HPDE6-E6E7 (cell line): Measurements from ENCODE around the gene PTPRA.
"Not testable (repeated sequence)": the region's sequence is repeated elsewhere in the genome, so short reads cannot be mapped to it uniquely, and the experiment has no call there.

Source experiments
- DNase-seq: peaks from one replicate; pipeline ENCODE4 v3.0.0; 2011; ENCODE audit warnings: missing footprints; ENCODE audit errors: extremely low spot score

PTPRA gene

DNA sequence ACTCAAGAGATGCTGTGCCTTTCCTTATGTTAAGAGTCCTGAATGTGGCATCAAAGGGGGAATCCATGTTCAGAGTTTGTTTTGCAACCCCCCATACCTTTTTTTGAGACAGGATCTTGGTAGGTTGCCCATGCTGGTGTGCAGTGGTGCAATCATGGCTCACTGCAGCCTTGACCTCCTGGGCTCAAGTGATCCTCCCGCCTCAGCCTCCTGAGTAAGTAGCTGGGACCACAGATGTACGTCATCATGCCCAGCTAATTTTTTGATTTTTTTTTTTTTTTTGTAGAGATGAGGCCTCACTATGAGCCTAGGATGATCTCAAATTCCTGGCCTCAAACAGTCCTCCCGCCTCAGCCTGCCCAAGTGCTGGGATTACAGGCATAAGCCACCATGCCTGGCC is 16.5 kb downstream of the PTPRA start:
- no peak for DNase-seq

DNA sequence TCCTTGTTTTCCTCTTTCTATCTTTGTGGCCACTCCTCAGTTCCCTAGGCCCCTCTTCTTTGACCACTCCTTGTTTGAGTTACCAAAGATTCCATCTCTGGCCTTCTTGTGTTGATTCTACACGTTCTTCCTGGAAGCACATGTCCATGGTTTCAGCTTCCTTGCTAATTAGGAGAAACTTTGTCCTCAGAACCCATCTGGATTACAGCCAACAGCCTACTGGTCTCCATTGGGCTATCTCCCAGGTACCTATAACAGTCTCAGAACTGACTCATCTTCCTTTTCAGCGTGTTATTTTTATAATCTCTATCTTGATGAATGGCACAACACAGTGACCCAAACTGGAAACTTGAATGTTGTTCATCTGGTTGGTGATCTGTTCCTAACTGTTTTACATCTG is 17.5 kb downstream of the PTPRA start:
- peak; percentile 60 for DNase-seq

DNA sequence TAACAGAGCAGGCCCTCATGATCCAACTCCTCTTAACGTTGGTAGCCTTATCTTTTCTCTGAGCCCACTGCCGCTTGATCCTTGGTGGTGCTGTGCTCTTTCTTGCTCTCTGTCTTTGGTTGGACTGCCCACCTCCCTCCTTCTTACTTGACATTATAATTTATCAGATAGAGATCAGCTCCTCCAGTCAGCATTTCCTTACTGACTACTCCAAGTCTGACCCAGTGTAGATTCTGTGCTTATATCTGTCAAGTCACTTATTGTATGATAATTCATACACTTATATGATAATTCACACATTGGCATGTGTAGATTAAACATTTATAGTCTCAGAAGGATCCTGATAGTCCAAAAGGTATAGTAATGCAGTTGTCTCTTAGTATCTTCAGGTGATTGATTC is 18.1 kb downstream of the PTPRA start:
- DNase-seq: no peak

DNA sequence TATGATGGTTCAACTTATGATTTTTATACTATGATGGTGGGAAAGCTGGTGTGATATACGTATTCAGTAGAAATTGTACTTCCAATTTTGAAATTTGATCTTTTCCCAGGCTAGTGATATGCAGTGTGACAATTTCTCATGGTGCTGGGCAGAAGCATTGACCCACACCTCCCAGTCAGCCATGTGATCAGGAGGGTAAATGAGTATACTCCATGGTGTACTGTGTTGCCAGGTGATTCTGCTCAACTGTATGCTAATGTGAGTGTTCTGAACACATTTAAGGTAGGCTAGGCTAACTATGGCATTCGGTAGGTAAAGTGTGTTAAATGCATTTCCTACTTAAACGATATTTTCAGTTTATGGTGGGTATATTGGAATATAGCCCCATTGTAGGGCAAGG is 19.1 kb downstream of the PTPRA start:
- no peak for DNase-seq

DNA sequence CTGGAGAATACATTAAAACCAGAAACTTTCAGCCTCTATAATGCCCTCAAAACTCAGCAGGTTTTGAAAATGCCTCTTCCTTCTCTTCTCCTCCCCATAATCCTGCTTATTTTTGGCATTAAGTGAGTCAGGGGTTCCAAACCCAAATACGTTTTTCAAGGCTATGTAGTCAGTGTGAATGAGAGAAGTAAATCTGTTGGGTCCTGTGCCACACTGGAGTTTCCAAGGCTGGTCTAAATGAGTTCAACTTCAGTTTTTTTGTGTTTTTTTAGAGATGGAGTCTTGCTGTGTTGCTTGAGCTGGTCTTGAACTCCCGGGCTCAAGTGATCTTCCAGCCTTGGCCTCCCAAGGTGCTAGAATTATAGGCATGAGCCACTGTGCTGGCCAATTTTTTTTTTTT is 20.9 kb downstream of the PTPRA start:
- no peak for DNase-seq

DNA sequence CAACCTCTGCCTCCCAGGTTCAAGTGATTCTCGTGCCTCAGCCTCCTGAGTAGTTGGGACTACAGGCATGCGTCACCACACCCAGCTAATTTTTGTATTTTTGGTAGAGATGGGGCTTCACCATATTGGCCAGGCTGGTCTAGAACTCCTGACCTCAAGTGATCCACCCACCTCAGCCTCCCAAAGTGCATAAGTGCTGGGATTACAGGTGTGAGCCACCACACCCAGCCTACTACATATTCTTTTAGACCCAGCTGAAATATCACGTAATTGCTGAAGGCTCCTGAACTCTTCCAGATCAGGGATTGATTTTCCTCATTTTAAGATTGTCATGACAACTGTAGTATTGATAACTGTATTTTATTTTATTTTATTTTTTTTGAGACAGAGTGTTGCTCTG is 21.9 kb downstream of the PTPRA start:
- DNase-seq: not testable (repeated sequence)

DNA sequence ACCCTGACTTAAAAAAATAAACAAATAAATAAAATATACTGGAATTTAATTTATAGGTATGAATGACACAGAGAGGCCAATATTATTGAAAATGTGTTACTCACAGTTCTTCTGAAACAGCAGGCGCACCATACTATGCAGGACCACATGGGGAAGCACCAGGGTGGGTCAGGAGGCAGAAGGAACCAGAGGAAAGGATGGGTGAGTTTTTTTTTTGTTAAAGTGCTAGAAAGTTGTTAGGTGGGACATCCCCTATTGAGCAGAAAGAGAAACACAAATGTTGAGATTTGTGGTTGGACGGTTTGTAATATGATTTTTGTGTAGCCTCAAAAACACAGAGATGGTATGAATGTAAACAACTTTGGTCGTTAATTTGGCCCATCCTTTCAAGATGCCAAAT is 26.0 kb downstream of the PTPRA start:
- no peak for DNase-seq

DNA sequence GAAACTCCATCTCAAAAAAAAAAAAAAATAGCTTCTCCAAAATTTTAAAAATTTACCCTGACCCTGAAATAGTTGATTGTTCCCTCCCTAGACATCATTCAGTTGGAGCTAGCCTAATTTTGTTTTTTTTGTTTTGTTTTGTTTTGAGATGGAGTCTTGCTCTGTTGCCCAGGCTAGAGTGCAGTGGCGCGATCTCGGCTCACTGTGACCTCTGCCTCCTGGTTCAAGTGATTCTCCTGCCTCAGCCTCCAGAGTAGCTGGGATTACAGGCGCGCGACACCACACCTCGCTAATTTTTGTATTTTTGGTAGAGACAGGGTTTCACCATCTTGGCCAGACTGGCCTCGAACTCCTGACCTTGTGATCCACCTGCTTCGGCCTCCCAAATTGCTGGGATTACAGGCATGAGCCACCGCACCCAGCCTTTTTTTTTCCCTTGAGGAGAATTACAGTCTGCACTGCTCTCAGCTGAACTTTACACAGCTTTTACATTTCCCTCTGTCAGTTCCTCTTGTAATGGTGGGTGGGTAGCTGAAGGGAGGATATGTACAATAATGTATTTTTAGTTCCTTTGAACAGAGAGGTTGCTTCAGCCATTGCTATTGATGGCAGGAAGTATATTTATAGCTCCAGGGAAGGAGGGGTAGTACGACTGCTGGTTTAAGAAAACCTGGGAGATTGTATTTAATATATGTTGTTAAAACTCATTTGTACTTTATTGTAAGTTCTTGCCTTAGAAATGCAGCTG is 27.7 kb downstream of the PTPRA start:
- no peak for DNase-seq

DNA sequence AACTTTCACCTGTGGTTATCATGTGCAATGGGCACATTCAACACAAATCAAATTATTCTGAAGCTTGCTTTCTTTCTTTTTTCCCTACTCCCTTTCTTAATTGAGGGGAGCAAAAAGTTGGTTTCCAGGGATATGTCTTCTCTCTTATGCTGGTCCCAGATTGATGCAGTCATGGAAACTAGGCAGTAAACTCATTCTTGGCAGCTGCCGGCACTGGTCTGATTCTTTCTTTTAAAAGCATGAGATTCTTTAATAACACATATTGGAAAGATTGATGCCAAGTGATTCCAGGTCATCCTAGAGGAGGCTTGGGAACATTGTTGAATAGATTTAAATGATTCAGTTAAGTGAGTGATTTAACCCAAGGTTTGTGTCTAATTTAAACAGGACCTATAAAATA is 29.0 kb downstream of the PTPRA start:
- no peak for DNase-seq

DNA sequence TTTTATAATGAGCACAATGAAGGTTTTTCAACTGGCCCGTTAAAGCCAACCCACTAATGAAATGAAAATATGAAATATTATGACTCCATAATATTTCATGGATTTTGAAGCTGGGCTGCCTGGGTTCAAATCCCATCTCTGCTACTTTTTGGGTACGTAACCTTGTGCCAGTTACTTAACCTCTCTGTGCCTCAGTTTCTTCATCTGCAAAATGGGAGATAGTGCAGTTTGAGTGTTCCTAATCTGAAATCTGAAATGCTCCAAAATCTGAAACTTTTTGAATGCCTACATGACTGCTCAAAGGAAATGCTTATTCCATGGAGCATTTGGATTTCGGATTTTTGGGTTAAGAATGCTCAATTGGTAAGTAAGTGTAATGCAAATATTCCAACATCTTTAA is 29.5 kb downstream of the PTPRA start:
- DNase-seq: no peak

DNA sequence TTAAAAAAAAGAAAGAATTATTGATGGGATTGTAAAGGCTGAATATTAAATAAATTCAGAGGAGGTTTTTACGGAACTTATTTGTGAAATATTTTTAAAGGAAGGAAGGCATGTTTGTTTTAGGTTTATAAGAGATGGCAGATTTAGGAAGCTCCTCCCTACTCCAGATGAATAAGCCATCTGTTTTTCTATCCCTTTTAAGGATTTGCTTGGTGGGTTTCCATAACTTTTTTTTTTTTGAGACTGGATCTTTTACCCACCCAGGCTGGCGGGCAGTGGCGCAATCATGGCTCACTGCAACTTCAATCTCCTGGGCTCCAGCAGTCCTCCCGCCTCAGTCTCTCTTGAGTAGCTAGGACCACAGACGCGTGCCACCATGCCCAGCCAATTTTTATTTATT is 30.4 kb downstream of the PTPRA start:
- DNase-seq: no peak

DNA sequence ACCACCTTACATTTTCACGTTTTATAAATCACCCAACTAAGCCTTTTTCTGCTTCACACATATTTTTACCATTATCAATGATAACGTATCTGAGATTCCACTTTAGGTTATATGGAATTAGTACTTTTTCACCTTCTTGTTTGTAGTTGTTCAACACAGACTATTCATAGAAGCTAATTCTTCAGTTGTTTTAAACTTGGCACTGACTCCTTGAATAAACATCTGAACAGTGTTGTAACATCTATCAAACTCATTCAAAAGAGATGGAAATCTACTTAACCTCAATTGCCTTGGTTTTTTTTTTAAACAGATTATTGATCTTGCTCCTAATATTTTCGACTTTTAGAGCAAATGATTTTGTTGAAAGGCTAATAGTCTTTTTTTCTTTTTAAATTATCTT is 34.2 kb downstream of the PTPRA start:
- DNase-seq: no peak

DNA sequence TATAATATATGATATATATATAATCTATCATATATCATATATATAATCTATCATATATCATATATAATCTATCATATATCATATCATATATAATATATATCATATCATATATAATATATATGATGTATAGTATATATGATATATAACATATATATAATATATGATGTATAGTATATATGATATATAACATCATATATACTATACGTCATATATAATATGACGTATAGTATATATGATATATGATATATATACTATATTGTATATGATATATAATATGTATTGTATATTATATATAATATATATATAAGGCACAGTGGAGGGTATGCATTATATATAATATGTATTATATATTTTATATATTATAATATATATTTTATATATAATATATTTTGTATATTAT is 36.7 kb downstream of the PTPRA start:
- DNase-seq: no peak

DNA sequence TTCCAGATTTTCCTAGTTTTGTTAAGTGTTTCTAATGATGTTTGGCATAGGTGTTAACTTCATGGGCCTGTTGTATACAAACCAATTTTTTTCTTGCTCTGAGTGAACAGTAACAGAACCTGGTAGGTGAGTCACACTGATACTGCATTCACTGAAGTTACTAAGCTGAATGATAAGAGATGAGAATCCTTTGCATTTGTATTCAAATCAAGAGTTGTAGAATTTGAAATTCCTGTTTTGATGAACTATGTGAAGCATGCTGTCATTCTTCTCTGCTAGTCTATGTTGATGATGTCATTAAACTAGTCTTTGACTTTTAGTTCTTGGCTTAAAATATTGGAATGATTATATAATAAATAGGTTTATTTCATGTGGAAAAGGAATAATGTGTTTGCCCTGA is 37.9 kb downstream of the PTPRA start:
- DNase-seq: no peak

DNA sequence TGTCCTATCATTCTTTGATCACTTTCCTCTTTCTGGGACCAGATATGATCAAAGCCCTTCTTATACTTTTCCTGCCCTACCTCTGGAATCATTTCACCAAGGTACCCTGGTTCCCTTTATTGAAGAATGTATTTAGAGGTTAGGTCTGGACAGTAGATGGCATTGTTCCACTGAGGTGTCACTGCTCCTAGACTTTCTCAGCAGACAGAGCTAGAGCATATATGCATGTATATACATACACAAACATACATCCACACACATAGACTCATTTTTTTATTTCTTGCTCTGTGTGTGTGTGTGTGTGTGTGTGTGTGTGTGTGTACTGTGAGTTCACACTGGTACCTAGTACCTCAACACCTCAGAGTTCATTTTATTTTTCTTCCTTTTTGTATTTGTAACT is 40.9 kb downstream of the PTPRA start:
- DNase-seq: no peak

DNA sequence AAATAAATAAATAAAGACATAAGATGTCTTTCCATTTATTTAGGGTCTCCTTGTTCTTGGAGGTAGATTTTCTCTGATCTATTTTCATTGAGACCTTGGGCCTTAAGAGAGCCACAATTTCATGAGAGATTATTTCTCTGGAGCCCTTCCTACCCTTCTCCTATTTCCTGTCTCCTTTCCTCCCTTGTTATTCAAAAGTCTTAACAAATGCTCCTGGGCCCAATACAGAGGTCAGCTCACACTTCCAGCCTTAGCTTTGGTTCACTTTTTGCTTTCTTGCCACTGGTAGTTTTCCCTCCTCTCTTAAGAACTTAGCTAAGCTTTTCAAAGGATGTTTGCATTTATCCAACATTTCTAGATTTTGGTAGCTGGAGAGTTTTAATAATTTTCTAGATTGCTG is 44.0 kb downstream of the PTPRA start:
- DNase-seq: no peak

DNA sequence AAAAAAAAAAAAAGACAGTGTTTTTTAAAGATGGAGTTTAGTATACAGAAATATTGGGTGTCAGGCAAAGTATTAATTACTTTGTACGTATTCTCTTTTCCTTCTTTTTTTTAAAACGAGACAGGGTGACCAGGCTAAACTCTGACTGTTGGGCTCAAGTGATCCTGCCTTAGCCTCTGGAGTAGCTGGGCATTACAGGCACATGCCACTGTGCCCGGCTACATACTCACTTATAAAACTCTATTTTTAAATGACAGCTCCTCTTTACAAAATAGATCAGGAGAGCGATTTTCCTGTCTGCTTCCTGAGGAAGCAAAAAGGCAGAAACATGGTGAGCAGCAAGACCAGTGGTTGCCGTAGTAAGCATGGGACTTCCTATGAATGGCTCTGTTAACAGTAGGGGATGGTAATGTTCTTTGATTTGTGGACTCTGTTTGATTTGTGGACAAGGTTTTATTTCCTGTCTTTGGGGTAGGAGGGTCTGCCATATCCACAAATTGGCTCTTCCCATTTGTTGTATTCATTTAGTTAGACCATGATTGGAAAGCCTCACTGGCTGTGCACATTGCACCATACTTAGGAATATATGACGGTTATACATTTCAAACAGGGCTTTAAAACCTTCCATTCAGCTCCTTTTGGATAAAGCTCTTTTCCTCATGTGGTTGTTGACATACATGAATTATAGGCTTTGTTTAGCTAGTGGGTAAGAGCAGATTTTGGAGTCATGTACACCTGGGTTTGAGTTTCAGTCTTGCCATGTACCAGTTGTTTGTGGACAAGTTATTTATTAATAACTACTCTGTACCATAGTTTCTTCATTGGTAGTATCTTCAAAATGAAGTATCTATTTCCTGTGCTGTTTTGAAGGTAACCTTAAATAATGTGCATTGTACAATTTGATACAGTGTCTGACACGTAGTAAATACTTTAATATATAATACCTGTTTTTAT is 45.1 kb downstream of the PTPRA start:
- no peak for DNase-seq

DNA sequence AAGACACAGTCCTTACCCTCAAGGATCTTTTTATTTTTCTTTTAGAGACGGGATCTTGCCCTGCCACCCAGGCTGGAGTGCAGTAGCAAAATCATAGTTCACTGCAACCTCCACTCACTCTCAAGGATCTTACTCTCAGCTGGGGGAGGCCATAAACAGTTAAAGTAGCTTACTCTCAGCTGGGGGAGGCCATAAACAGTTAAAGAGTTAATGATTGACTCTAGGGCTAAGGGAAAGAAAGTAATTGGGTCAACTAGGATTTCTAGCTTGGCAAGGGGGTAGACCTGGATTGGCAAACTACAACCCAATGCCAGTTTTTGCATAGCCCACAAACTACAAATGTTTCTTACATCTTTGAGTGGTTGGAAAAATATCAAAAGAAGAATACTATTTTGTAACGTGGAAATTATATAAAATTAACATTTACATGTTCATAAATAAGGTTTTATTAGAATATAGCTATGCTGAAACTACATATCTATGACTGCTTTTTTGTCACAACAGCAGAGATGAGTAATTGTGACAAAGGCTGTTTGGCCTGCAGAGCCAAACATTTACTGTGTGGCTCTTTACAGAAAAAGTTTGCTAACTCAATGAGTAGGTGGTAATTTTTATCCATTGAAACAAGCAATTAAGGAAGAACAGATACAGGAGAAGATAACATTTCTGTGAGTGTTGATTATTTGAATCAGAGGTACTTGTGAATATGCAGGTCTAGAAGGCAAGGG is 46.4 kb downstream of the PTPRA start:
- DNase-seq: no peak

DNA sequence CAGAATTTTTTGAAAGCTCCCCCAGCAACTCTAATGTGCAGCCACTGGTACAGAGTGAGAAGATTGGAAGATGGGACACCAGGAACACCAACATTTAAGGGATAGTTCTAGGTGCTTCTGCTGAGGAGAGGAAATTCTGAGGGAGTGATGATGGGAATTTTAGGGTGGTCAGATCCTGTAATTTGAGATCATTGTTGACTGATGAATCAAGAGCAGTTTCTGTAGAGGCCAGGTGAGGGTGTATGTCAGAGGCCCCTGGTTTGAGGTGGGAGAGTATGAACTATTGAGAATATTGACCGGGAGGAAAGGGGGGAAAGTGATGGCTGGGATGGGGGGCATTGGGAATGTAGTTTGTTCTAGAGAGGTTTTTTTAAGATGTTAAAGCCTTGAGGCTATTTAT is 47.2 kb downstream of the PTPRA start:
- no peak for DNase-seq

DNA sequence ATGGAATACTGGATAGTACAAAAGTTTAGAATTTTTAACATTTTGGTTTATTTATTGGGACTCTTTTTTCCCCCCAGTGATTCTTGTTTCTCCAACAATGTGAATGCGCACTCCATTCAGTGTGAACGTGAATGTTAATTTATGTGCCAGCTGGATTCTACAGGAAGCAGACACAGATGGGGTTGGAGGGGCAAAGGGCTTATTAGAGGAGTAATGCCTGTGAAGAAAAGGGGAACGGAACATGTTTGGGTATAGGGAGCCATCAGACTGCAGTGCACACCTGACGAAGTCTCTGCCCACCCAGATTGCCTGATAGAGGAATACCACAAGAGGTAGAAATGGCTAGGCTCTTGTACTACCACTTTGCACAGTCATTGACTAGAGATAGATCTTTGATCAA is 48.2 kb downstream of the PTPRA start:
- no peak for DNase-seq

DNA sequence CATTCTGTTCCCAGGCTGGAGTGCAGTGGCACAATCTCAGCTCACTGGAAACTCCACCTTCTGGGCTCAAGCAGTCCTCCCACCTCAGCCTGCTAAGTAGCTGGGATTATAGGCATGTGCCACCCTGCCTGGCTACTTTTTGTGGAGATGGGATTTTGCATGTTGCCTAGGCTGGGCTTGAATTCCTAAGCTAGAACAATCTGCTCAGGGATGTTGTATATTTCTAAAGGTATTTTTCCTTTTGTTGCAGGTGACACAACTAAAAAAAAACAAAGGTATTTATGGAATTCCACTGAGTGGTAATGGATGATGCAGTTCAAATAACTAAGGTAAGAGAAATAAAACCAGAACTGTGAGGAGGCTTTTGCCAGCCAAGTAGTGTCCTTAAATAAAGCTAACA is 49.7 kb downstream of the PTPRA start:
- no peak for DNase-seq

DNA sequence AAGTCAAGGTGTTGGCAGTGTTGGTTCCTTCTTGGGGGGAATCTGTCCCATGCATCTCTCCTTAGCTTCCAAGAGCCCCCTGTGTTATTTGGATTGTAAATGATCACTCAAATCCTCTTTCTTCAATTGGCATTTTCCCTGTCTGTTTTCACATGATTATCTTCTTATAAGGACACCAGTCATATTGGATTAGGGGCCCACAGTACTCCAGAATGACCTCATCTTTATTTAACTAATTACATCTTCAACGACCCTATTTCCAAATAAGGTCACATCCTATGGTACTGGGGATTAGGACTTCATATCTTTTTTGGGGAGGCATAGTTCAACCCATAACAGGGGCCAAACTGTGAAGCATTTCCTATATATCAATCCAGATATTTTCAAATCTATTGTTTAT is 57.3 kb downstream of the PTPRA start:
- DNase-seq: no peak

DNA sequence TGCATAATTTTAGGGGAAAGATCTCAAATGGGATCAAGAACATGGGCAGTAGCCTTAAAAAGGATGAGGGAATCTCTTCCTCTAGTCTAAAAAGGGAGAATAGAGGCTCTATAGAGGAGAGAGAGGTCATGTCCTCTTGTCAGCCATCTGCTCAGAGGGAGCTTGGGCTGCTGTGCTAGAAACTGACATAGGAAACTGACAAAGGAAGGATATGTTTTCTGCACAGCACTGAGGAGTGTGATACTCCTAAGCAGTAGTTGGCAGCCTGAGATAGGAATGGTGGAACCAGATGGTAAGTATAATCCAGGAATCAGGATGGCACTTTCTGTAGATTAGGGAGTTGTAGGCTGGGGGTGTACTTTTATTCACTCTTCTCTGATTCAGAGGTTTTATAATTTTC is 59.2 kb downstream of the PTPRA start:
- no peak for DNase-seq
